Measurements from ENCODE around the gene NRG3. TPM values are rescaled to one million over a fixed set of nuclear protein-coding genes. Genes with fewer than 3 reads are reported as not detected.

NRG3 gene
- total RNA-seq, 1 donor from 2014 or later = not detected

DNA sequence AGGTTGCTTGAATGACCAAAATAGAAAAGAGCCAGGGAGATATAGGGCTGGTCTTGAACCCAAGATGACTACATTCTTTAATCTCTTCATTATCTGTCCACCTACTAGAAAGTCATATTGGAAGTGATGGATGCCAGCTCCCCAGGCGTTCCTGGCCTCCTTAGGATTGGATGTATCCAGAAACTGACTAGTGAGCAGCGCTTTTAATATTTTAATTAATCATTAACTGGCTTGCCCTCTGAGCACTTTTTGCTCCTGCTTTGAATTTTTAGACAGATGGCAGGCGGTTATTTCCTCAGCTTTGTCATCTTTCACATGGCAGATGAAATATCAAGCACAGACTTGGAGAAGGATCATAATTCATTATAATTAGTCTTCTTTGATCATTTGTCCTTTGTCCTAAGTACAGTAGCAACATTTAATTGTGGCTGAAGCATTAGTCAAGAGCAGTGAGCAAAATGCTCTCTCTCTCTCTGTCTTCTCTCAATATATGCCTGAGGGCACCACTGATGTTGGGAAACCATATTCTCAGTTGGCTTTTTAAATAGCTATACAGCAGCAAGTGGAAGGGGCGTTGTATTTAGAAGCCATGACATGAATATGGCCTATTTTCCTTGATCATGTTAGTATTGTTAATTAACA, 588.0 kb downstream of the NRG3 start:
- no peak for DNase-seq (ENCODE audit: low spot score)
- Mint-ChIP-seq H3K4me1 (ENCODE audit: low read depth) (no peaks in the 10 kb centered on the region), H3K9me3 (ENCODE audit: low read depth) (peaks cover 16% of the 10 kb centered on the region), H3K4me3 (ENCODE audit: unreplicated experiment) (no peak overlapping the region), H3K27ac (ENCODE audit: unreplicated experiment) (no peak overlapping the region), H3K36me3 (ENCODE audit: low read depth) (no peaks in the 10 kb centered on the region), H3K27me3 (ENCODE audit: low read depth) (no peaks in the 10 kb centered on the region)
- TF ChIP-seq, protein P1, sequence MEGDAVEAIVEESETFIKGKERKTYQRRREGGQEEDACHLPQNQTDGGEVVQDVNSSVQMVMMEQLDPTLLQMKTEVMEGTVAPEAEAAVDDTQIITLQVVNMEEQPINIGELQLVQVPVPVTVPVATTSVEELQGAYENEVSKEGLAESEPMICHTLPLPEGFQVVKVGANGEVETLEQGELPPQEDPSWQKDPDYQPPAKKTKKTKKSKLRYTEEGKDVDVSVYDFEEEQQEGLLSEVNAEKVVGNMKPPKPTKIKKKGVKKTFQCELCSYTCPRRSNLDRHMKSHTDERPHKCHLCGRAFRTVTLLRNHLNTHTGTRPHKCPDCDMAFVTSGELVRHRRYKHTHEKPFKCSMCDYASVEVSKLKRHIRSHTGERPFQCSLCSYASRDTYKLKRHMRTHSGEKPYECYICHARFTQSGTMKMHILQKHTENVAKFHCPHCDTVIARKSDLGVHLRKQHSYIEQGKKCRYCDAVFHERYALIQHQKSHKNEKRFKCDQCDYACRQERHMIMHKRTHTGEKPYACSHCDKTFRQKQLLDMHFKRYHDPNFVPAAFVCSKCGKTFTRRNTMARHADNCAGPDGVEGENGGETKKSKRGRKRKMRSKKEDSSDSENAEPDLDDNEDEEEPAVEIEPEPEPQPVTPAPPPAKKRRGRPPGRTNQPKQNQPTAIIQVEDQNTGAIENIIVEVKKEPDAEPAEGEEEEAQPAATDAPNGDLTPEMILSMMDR (IDR thresholded peaks at IDR 0.05) = no peak

DNA sequence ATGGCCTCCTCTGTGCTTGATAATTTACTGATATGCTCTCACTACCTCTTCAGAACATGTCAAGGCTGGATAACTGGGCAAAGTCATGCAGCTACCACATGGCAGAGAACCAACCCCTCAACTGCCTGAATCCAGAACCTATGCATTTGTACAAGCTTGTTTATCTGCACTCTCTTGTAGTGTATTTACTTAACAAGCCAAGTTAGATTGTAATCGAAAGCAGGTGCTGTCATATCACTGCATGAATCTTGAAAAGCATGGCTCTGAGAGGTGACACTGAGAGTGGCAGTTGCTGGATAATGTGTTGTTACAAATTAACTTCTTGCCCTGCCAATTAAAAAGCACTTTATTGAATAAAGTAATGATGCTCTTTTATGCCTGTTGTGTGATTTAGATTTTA, 588.6 kb downstream of the NRG3 start:
- H3K27me3 Mint-ChIP-seq (ENCODE audit: low read depth) = peaks cover 2% of the 10 kb centered on the region
- TF ChIP-seq, protein P1 (IDR thresholded peaks at IDR 0.05) = no peak
- H3K4me3 Mint-ChIP-seq (ENCODE audit: unreplicated experiment) = no peak overlapping the region
- no peak overlapping the region for H3K27ac Mint-ChIP-seq (ENCODE audit: unreplicated experiment)
- H3K4me1 Mint-ChIP-seq (ENCODE audit: low read depth) = no peaks in the 10 kb centered on the region
- DNase-seq (ENCODE audit: low spot score) = no peak
- H3K9me3 Mint-ChIP-seq (ENCODE audit: low read depth) = peaks cover 16% of the 10 kb centered on the region
- no peaks in the 10 kb centered on the region for H3K36me3 Mint-ChIP-seq (ENCODE audit: low read depth)

DNA sequence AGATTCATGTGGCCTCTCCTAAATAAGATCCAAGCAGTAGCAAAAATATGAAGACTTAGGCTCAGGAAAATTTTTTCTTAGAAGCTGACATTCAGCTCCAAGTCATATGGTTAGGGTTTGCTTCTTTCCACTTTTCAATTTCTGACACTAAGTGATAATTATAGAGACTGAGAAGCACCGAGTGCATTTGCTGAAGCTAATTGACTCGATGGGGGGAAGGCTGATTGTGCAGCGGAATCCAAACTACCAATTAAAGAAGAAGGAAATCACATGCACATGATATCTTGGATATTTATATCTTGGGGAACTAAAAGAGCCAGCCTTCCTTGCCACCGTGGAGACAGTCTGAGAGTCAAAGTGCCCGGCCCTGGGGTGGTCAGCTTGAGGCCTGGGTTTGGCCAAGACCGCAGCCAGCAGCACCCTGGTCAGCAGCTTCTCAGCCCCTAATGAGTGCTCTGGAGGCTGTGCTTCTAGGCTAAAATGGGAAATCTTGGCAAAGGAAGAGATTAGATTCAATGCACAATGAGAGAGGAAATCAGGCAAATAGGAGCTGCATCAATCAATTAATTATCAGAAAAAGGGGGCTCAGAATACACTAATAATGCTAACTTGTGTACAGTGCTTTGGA, 589.3 kb downstream of the NRG3 start:
- no peak for DNase-seq (ENCODE audit: low spot score)
- Mint-ChIP-seq H3K4me1 (ENCODE audit: low read depth) (no peaks in the 10 kb centered on the region), H3K27me3 (ENCODE audit: low read depth) (peaks cover 2% of the 10 kb centered on the region), H3K9me3 (ENCODE audit: low read depth) (peaks cover 19% of the 10 kb centered on the region), H3K36me3 (ENCODE audit: low read depth) (no peaks in the 10 kb centered on the region), H3K27ac (ENCODE audit: unreplicated experiment) (no peak overlapping the region), H3K4me3 (ENCODE audit: unreplicated experiment) (no peak overlapping the region)
- TF ChIP-seq, protein P1 (IDR thresholded peaks at IDR 0.05) = no peak

DNA sequence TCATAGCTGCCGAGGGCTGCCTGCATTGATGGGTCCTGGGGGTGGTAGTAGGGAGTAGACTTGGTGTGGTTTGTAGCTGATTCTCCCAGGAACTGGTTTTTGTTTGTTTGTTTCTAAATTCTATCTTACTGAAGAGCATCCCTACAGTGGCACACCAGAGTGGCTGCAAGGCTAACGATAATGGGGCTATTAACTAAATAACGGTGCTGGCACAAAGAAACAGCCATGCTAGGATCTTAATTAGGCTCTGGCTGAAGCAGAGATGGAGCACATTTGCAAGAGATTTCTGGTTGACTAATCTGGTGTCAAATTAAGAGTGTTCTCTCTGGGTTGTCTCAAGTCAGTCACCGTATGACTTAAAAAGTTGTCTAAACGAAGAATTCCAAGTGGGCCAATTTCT, 590.0 kb downstream of the NRG3 start:
- TF ChIP-seq, protein P1 (IDR thresholded peaks at IDR 0.05) = no peak
- Mint-ChIP-seq H3K27ac (ENCODE audit: unreplicated experiment) (no peak overlapping the region), H3K36me3 (ENCODE audit: low read depth) (no peaks in the 10 kb centered on the region), H3K9me3 (ENCODE audit: low read depth) (peaks cover 20% of the 10 kb centered on the region), H3K4me1 (ENCODE audit: low read depth) (no peaks in the 10 kb centered on the region), H3K27me3 (ENCODE audit: low read depth) (peaks cover 2% of the 10 kb centered on the region), H3K4me3 (ENCODE audit: unreplicated experiment) (no peak overlapping the region)
- no peak for DNase-seq (ENCODE audit: low spot score)

DNA sequence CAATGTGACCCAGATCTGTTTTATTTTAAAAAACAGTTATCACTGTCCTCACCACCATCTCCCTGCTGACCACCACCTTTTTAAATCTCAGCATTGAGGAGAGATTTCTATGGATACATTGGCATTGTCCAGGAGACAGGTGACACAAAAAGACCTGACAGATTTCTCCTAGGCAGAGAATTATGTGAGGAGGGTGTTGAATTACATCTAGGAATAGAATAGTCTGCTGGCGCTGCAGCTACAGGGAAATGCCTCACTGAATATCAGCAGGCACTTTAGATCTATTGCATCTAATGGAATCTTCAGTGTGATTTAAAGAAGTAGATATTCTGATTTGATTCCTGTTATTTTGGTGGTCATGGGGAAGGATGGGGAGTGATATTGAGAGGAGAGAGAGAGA, 593.5 kb downstream of the NRG3 start:
- Mint-ChIP-seq H3K4me1 (ENCODE audit: low read depth) (no peaks in the 10 kb centered on the region), H3K27me3 (ENCODE audit: low read depth) (peaks cover 2% of the 10 kb centered on the region), H3K27ac (ENCODE audit: unreplicated experiment) (no peak overlapping the region), H3K4me3 (ENCODE audit: unreplicated experiment) (no peak overlapping the region), H3K36me3 (ENCODE audit: low read depth) (no peaks in the 10 kb centered on the region), H3K9me3 (ENCODE audit: low read depth) (peaks cover 7% of the 10 kb centered on the region)
- TF ChIP-seq, protein P1 (IDR thresholded peaks at IDR 0.05) = no peak
- no peak for DNase-seq (ENCODE audit: low spot score)
